IMR-90 (cell line): ENCODE measurements around the gene GPER1. TPM values are rescaled to one million over a fixed set of nuclear protein-coding genes. Genes with fewer than 3 reads are reported as not detected.

Experiments
- ATAC-seq: fragments of 200-7000 bp; cut with Tn5 transposase; 2 replicates; pipeline ENCODE4 v1.9.1; 2020; ENCODE audit warnings: low read depth, mild to moderate bottlenecking, moderate library complexity
- BruUV-seq: library from RNA; stranded (reverse); fragments of 400-500 nt; replicated peaks from 2 replicates; lab custom pipeline; 2021; lab: Mats Ljungman, UMichigan
- CTCF ChIA-PET: fragments of 300-600 bp; formaldehyde crosslinking; extraction: SDS; loops from one replicate; lab custom pipeline; 2021; ENCODE audit warnings: antibody characterized with exemption; lab: Yijun Ruan, JAX
- POLR2A ChIA-PET: fragments of 300-600 bp; sonication (Branson Sonifier 250); formaldehyde crosslinking; loops from one replicate; lab custom pipeline; 2022; ENCODE audit warnings: antibody characterized with exemption; ENCODE audit not compliant: unreplicated experiment; lab: Charles Lee
- DNase-seq: peaks from one replicate; pipeline ENCODE4 v3.0.0; 2013
- H2AFZ ChIP-seq: replicated peaks from 2 replicates; pipeline ENCODE3; 2013; ENCODE audit warnings: low read length, mild to moderate bottlenecking; ENCODE audit not compliant: poor library complexity
- H2AK5ac ChIP-seq: 2 replicates; pipeline ENCODE4 v1.6.1; 2013; ENCODE audit warnings: low read depth, low read length, inconsistent platforms
- H2AK9ac ChIP-seq: replicated peaks from 2 replicates; pipeline ENCODE3; 2013; ENCODE audit warnings: mild to moderate bottlenecking, low read depth, low read length, moderate library complexity; ENCODE audit not compliant: poor library complexity
- H2BK120ac ChIP-seq: 2 replicates; pipeline ENCODE4 v1.6.1; 2013; ENCODE audit warnings: low read depth, low read length, inconsistent platforms
- H2BK15ac ChIP-seq: 3 replicates; pipeline ENCODE4 v1.6.1; 2013; ENCODE audit warnings: low read depth, low read length, inconsistent platforms
- H2BK20ac ChIP-seq: 2 replicates; pipeline ENCODE4 v1.6.1; 2013; ENCODE audit warnings: low read depth, mild to moderate bottlenecking, inconsistent platforms, low read length, moderate library complexity
- H2BK5ac ChIP-seq: 2 replicates; pipeline ENCODE4 v1.6.1; 2013; ENCODE audit warnings: mild to moderate bottlenecking, low read depth, low read length, inconsistent platforms; ENCODE audit not compliant: poor library complexity, severe bottlenecking
- H3K14ac ChIP-seq: replicated peaks from 2 replicates; pipeline ENCODE4 v1.6.1; 2013; ENCODE audit warnings: low read depth, low read length, inconsistent platforms
- H3K18ac ChIP-seq: 2 replicates; pipeline ENCODE4 v1.6.1; 2013; ENCODE audit warnings: low read depth, low read length, control low read depth
- H3K23ac ChIP-seq: 2 replicates; pipeline ENCODE4 v1.6.1; 2013; ENCODE audit warnings: low read depth, low read length, inconsistent platforms
- H3K27ac ChIP-seq: 2 replicates; pipeline ENCODE4 v1.5.1; 2013; ENCODE audit warnings: mild to moderate bottlenecking, control low read depth, low read length; ENCODE audit not compliant: insufficient read depth
- H3K27me3 ChIP-seq: 2 replicates; pipeline ENCODE4 v1.6.1; 2013; ENCODE audit warnings: low read length; ENCODE audit not compliant: control insufficient read depth, insufficient read depth
- H3K36me3 ChIP-seq: 2 replicates; pipeline ENCODE4 v1.6.1; 2013; ENCODE audit warnings: low read length, mixed read lengths; ENCODE audit not compliant: control insufficient read depth, insufficient read depth
- H3K4ac ChIP-seq: 2 replicates; pipeline ENCODE4 v1.6.1; 2013; ENCODE audit warnings: low read depth, low read length, inconsistent platforms
- H3K4me1 ChIP-seq: 2 replicates; pipeline ENCODE4 v1.6.1; 2013; ENCODE audit warnings: low read length, mixed read lengths; ENCODE audit not compliant: control insufficient read depth, insufficient read depth
- H3K4me2 ChIP-seq: 2 replicates; pipeline ENCODE4 v1.6.1; 2013; ENCODE audit warnings: low read depth, mild to moderate bottlenecking, control low read depth, low read length, moderate library complexity
- H3K4me3 ChIP-seq: 2 replicates; pipeline ENCODE4 v1.5.1; 2013; ENCODE audit warnings: low read depth, mild to moderate bottlenecking, control low read depth, low read length, moderate library complexity; ENCODE audit not compliant: insufficient read depth
- H3K56ac ChIP-seq: 2 replicates; pipeline ENCODE4 v1.6.1; 2013; ENCODE audit warnings: low read length, inconsistent platforms; ENCODE audit not compliant: insufficient read depth; ENCODE audit errors: extremely low read depth
- H3K79me1 ChIP-seq, 2 experiments: 2 replicates each; pipeline ENCODE4 v1.6.1; 2013; ENCODE audit warnings: low read length in 2 of 2, inconsistent platforms in 1 of 2, low read depth in 1 of 2
- H3K9ac ChIP-seq: 2 replicates; pipeline ENCODE4 v1.6.1; 2013; ENCODE audit warnings: low read depth, low read length, control low read depth
- H3K9me1 ChIP-seq: 2 replicates; pipeline ENCODE4 v1.6.1; 2013; ENCODE audit warnings: low read length, inconsistent platforms; ENCODE audit not compliant: insufficient read depth
- H3K9me3 ChIP-seq: 2 replicates; pipeline ENCODE4 v1.6.1; 2013; ENCODE audit warnings: low read length; ENCODE audit not compliant: control insufficient read depth, insufficient read depth
- H4K20me1 ChIP-seq: 2 replicates; pipeline ENCODE4 v1.6.1; 2013; ENCODE audit warnings: low read length, inconsistent platforms; ENCODE audit not compliant: insufficient read depth
- H4K5ac ChIP-seq: 2 replicates; pipeline ENCODE4 v1.6.1; 2013; ENCODE audit warnings: mild to moderate bottlenecking, low read depth, low read length, control low read depth
- H4K8ac ChIP-seq, 2 experiments: 2 replicates each; pipeline ENCODE4 v1.6.1; 2013; ENCODE audit warnings: low read depth in 2 of 2, low read length in 2 of 2, control low read depth in 1 of 2, inconsistent platforms in 1 of 2
- H4K91ac ChIP-seq: 2 replicates; pipeline ENCODE4 v1.6.1; 2013; ENCODE audit warnings: low read depth, low read length, inconsistent platforms; ENCODE audit not compliant: insufficient read depth
- BHLHE40 ChIP-seq: fragments of 150-350 bp; IDR thresholded peaks from 2 replicates; pipeline ENCODE4 v1.6.1; 2016; ENCODE audit warnings: mild to moderate bottlenecking, low read depth, low read length
- CHD1 ChIP-seq: IDR thresholded peaks from 2 replicates; pipeline ENCODE4 v1.6.1; 2012; ENCODE audit warnings: low read depth, low read length, improper control_type of control experiment
- FOS ChIP-seq: fragments of 150-350 bp; IDR thresholded peaks from 2 replicates; pipeline ENCODE4 v1.6.1; 2016; ENCODE audit warnings: low read depth, low read length
- MAFK ChIP-seq: IDR thresholded peaks from 2 replicates; pipeline ENCODE4 v1.6.1; 2012; ENCODE audit warnings: low read depth, low read length, improper control_type of control experiment
- MAZ ChIP-seq: IDR thresholded peaks from 2 replicates; pipeline ENCODE4 v1.6.1; 2012; ENCODE audit warnings: low read depth, mild to moderate bottlenecking, low read length, improper control_type of control experiment, moderate library complexity, borderline replicate concordance
- MXI1 ChIP-seq: IDR thresholded peaks from 2 replicates; pipeline ENCODE4 v1.6.1; 2012; ENCODE audit warnings: low read depth, mild to moderate bottlenecking, low read length, moderate library complexity, borderline replicate concordance
- NFE2L2 ChIP-seq: fragments of 150-350 bp; IDR thresholded peaks from 2 replicates; pipeline ENCODE4 v1.6.1; 2016; ENCODE audit warnings: low read depth, mild to moderate bottlenecking, low read length
- POLR2A ChIP-seq: IDR thresholded peaks from 2 replicates; pipeline ENCODE4 v1.6.1; 2012; ENCODE audit warnings: mild to moderate bottlenecking, low read depth, low read length
- RAD21 ChIP-seq: IDR thresholded peaks from 2 replicates; pipeline ENCODE4 v1.6.1; 2012; ENCODE audit warnings: low read length, improper control_type of control experiment
- RCOR1 ChIP-seq: IDR thresholded peaks from 2 replicates; pipeline ENCODE4 v1.6.1; 2012; ENCODE audit warnings: mild to moderate bottlenecking, low read length, improper control_type of control experiment; ENCODE audit not compliant: insufficient replicate concordance
- RFX5 ChIP-seq: IDR thresholded peaks from 2 replicates; pipeline ENCODE4 v1.8.0; 2012; ENCODE audit warnings: low read depth, mild to moderate bottlenecking, low read length, moderate library complexity
- SMC3 ChIP-seq: fragments of 150-350 bp; IDR thresholded peaks from 2 replicates; pipeline ENCODE4 v1.6.1; 2016; ENCODE audit warnings: low read depth, mild to moderate bottlenecking, antibody characterized with exemption, low read length, moderate library complexity
- WGBS, 2 experiments: methylation state at CpG; one replicate each; pipeline versions ENCODE4 v1.1.5 to v1.1.7; 2013; ENCODE audit warnings: missing lambda C conversion rate in 2 of 2; ENCODE audit not compliant: insufficient read length in 1 of 2; ENCODE audit errors: extremely low coverage in 2 of 2; 5-methylcytosine and 5-hydroxymethylcytosine counted together
- dilution Hi-C: fragments of 300-500 bp; cut with HindIII; formaldehyde crosslinking; loops from one replicate; pipeline ENCODE4 v1.14.3; 2018; ENCODE audit warnings: low sequenced_read_pairs; ENCODE audit not compliant: unreplicated experiment
- in situ Hi-C: fragments of 300-500 bp; cut with MboI; formaldehyde crosslinking; loops from 3 replicates; pipeline ENCODE4 v1.14.3; 2019; ENCODE audit warnings: low sequenced_read_pairs, inconsistent platforms, mixed read lengths
- intact Hi-C: fragments of 100-400 bp; cut with micrococcal nuclease; formaldehyde crosslinking; loops from 2 replicates; pipeline ENCODE4 v1.10.0; 2022
- polyA plus RNA-seq, 3 experiments: library from polyadenylated mRNA; depleted of rRNA; stranded (reverse); fragments of >200 nt; gene quantifications; 2 replicates each; pipeline ENCODE4 v1.2.3, GENCODE V29; 2012; ENCODE audit warnings: low replicate concordance in 1 of 3
- total RNA-seq: library from RNA; depleted of rRNA; stranded (reverse); fragments of >200 nt; gene quantifications from 2 replicates; pipeline ENCODE4 v1.2.3, GENCODE V29; 2012
- TF ChIP-seq, protein P1 (sequence below): fragments of 150-350 bp; IDR thresholded peaks from 2 replicates; pipeline ENCODE4 v1.6.1; 2017; ENCODE audit warnings: mild to moderate bottlenecking, antibody characterized with exemption, low read length, low read depth
- TF ChIP-seq, protein P2 (sequence below): conservative IDR thresholded peaks from 2 replicates; pipeline ENCODE4 v1.5.1; 2012; ENCODE audit warnings: mild to moderate bottlenecking, low read depth, low read length, improper control_type of control experiment

GPER1 gene
- total and polyA plus RNA-seq, 2 of the 4 experiments (the other 2 are of a cell fraction) = 2.0 to 5.8 TPM

DNA sequence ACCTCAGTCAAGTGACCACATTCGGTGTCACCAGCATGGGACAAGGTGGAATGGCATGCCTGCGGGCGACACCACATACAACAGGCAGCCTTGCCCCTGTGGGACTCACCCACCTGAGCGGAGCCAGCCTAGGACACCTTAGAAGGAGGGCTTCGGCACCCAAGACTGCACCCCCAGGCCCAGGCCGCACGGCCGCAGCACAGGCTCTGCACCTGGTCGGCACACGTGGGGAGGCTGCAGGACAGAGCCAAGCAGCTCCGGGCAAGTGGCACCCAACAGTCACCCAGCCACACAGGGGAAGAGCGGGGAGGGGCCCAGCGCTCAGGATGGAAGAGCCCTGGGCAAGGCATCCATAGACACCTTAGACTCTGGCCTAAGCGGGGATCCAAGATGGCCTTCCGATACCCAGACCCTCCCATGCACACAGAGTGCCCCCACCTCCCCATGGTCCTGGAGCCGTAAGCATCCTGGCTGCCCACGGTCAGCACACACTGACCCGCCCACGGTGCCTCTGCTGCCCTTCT is 16.1 kb upstream of the GPER1 start:
- H2AFZ ChIP-seq = no peak overlapping the region
- no peak overlapping the region for H3K4ac ChIP-seq
- DNase-seq (no peak), ATAC-seq (no peak)
- H2BK5ac ChIP-seq = no peak overlapping the region
- H3K9me1 ChIP-seq = 0 out of 2 replicates have a peak, but pooled peaks cover 5% of the 10 kb centered on the region
- WGBS, 2 experiments = 94% methylated on average over 5 of the region's 19 CpGs; no CpG with 5 or more reads in 1 of the 2 experiments
- CTCF ChIA-PET = no interaction called here
- no peak overlapping the region for H3K18ac ChIP-seq
- POLR2A ChIA-PET = no interaction called here
- no peak overlapping the region for H3K4me2 ChIP-seq
- H4K5ac ChIP-seq = no peak overlapping the region
- H2BK120ac ChIP-seq = no peak overlapping the region
- no peak overlapping the region for H3K23ac ChIP-seq
- no peak overlapping the region for H2AK5ac ChIP-seq
- no peaks in the 10 kb centered on the region for H3K9me3 ChIP-seq
- H3K27me3 ChIP-seq = no peaks in the 10 kb centered on the region
- dilution Hi-C loops = no loop called here
- in situ Hi-C loops = no loop called here
- H4K8ac ChIP-seq = no peak overlapping the region
- H3K79me1 ChIP-seq = no peaks in the 10 kb centered on the region
- no peak overlapping the region for H4K91ac ChIP-seq
- BruUV-seq = no TSS peak
- no peak overlapping the region for H2BK15ac ChIP-seq
- H3K9ac ChIP-seq = no peak overlapping the region
- no peak overlapping the region for H3K56ac ChIP-seq
- H3K4me1 ChIP-seq = no peaks in the 10 kb centered on the region
- intact Hi-C loops = no loop called here
- H3K4me3 ChIP-seq = no peak overlapping the region
- no peak for TF ChIP-seq NFE2L2
- no peak for TF ChIP-seq RFX5
- TF ChIP-seq MAFK = no peak
- TF ChIP-seq, protein P1, sequence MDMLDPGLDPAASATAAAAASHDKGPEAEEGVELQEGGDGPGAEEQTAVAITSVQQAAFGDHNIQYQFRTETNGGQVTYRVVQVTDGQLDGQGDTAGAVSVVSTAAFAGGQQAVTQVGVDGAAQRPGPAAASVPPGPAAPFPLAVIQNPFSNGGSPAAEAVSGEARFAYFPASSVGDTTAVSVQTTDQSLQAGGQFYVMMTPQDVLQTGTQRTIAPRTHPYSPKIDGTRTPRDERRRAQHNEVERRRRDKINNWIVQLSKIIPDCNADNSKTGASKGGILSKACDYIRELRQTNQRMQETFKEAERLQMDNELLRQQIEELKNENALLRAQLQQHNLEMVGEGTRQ = no peak
- no peak for TF ChIP-seq RAD21
- TF ChIP-seq MAZ = no peak
- no peak for TF ChIP-seq FOS
- no peak for TF ChIP-seq MXI1
- TF ChIP-seq, protein P2, sequence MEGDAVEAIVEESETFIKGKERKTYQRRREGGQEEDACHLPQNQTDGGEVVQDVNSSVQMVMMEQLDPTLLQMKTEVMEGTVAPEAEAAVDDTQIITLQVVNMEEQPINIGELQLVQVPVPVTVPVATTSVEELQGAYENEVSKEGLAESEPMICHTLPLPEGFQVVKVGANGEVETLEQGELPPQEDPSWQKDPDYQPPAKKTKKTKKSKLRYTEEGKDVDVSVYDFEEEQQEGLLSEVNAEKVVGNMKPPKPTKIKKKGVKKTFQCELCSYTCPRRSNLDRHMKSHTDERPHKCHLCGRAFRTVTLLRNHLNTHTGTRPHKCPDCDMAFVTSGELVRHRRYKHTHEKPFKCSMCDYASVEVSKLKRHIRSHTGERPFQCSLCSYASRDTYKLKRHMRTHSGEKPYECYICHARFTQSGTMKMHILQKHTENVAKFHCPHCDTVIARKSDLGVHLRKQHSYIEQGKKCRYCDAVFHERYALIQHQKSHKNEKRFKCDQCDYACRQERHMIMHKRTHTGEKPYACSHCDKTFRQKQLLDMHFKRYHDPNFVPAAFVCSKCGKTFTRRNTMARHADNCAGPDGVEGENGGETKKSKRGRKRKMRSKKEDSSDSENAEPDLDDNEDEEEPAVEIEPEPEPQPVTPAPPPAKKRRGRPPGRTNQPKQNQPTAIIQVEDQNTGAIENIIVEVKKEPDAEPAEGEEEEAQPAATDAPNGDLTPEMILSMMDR = no peak
- no peak for TF ChIP-seq BHLHE40
- no peak for TF ChIP-seq SMC3
- TF ChIP-seq RCOR1 = no peak
- no peak for TF ChIP-seq POLR2A
- no peak for TF ChIP-seq CHD1
- no peak overlapping the region for H3K14ac ChIP-seq
- no peak overlapping the region for H3K27ac ChIP-seq
- H2BK20ac ChIP-seq = no peak overlapping the region
- no peak overlapping the region for H2AK9ac ChIP-seq
- H3K36me3 ChIP-seq = no peaks in the 10 kb centered on the region
- peaks cover 29% of the 10 kb centered on the region for H4K20me1 ChIP-seq
